NCI-H2196 treated with DMSO at 0.1 percent for 48 hours (cell line): ENCODE data around the gene ACTRT3.

Experiments
- DNase-seq: peaks from one replicate; lab custom pipeline; 2025; ENCODE audit not compliant: unreplicated experiment; lab: John Stamatoyannopoulos, UW

Gene ACTRT3

GRCh38 chr3:169769287-169770181 lies at the start of gene ACTRT3:
TSS of gene ACTRT3 (minus strand) at chr3:169769561. CDS start at chr3:169769520, 41 bp downstream.
- no peak for DNase-seq

GRCh38 chr3:169818316-169818715 lies 49.0 kb upstream of the ACTRT3 start:
- no peak for DNase-seq

- no peak for DNase-seq
These were observed 46.3 kb upstream of the ACTRT3 start for GRCh38 chr3:169815590-169816150.

- peak; percentile 81 for DNase-seq
These were observed 44.6 kb upstream of the ACTRT3 start for GRCh38 chr3:169813757-169814517.

- no peak for DNase-seq
These were observed 43.9 kb upstream of the ACTRT3 start for GRCh38 chr3:169813278-169813677.

- DNase-seq, result peak; percentile 95
These were observed 43.2 kb upstream of the ACTRT3 start, which contains the start of the genes LRRC34 and LRRIQ4 for GRCh38 chr3:169812332-169813235. TSS of gene LRRC34 (minus strand) at chr3:169812904. CDS start at chr3:169812548, 356 bp downstream. TSS of gene LRRIQ4 (plus strand) at chr3:169812870. CDS start at chr3:169821922, 9,052 bp downstream.

GRCh38 chr3:169811631-169812331 lies 42.4 kb upstream of the ACTRT3 start:
- peak; percentile 34 for DNase-seq

GRCh38 chr3:169809230-169809795 lies 40.0 kb upstream of the ACTRT3 start:
- DNase-seq, result no peak

- DNase-seq, result no peak
These were observed 35.3 kb upstream of the ACTRT3 start for GRCh38 chr3:169804681-169805080.

- no peak for DNase-seq
These were observed 23.0 kb upstream of the ACTRT3 start for GRCh38 chr3:169792359-169792758.

- no peak for DNase-seq
These were observed 21.5 kb upstream of the ACTRT3 start for GRCh38 chr3:169790687-169791429.

- no peak for DNase-seq
These were observed 20.9 kb upstream of the ACTRT3 start for GRCh38 chr3:169790219-169790618.

- no peak for DNase-seq
These were observed 18.4 kb upstream of the ACTRT3 start for GRCh38 chr3:169787791-169788190.

GRCh38 chr3:169787120-169787519 lies 17.8 kb upstream of the ACTRT3 start:
- no peak for DNase-seq

GRCh38 chr3:169781209-169781855 lies 12.0 kb upstream of the ACTRT3 start:
- no peak for DNase-seq

- DNase-seq, result no peak
These were observed 11.4 kb upstream of the ACTRT3 start for GRCh38 chr3:169780742-169781141.

GRCh38 chr3:169777822-169778221 lies 8.5 kb upstream of the ACTRT3 start:
- DNase-seq, result no peak

- no peak for DNase-seq
These were observed 4.8 kb upstream of the ACTRT3 start for GRCh38 chr3:169774186-169774585.
